Mesendoderm (in vitro differentiated cells): Measurements from ENCODE around the gene EBI3.

Experiments
- DNase-seq: peaks from one replicate; pipeline ENCODE4 v3.0.0; 2013
- H2AK5ac ChIP-seq: 2 replicates; pipeline ENCODE4 v1.6.1; 2013; ENCODE audit warnings: low read length, inconsistent platforms
- H2BK120ac ChIP-seq: 2 replicates; pipeline ENCODE4 v1.6.1; 2013; ENCODE audit warnings: low read depth, mild to moderate bottlenecking, low read length, moderate library complexity, mixed read lengths
- H2BK15ac ChIP-seq: replicated peaks from 2 replicates; pipeline ENCODE4 v1.6.1; 2013; ENCODE audit warnings: low read depth, mild to moderate bottlenecking, moderate library complexity
- H2BK5ac ChIP-seq: 2 replicates; pipeline ENCODE4 v1.6.1; 2013; ENCODE audit warnings: low read length, inconsistent platforms
- H3K18ac ChIP-seq: 2 replicates; pipeline ENCODE4 v1.6.1; 2013; ENCODE audit warnings: mild to moderate bottlenecking, low read length, mixed read lengths
- H3K23ac ChIP-seq: one replicate; pipeline ENCODE4 v1.6.1; 2013; ENCODE audit warnings: low read length
- H3K27ac ChIP-seq: 2 replicates; pipeline ENCODE4 v1.5.1; 2013; ENCODE audit warnings: low read depth, mild to moderate bottlenecking, inconsistent platforms, low read length, moderate library complexity
- H3K27me3 ChIP-seq: 2 replicates; pipeline ENCODE4 v1.6.1; 2013; ENCODE audit warnings: low read length, control low read depth, mild to moderate bottlenecking, inconsistent platforms; ENCODE audit not compliant: insufficient read depth, poor library complexity
- H3K36me3 ChIP-seq: 2 replicates; pipeline ENCODE4 v1.6.1; 2013; ENCODE audit warnings: low read length, inconsistent platforms; ENCODE audit not compliant: control insufficient read depth, insufficient read depth
- H3K4ac ChIP-seq: one replicate; pipeline ENCODE4 v1.6.1; 2013; ENCODE audit warnings: low read depth, mild to moderate bottlenecking, low read length, moderate library complexity
- H3K4me1 ChIP-seq: 2 replicates; pipeline ENCODE4 v1.6.1; 2013; ENCODE audit warnings: low read depth, low read length, inconsistent platforms; ENCODE audit not compliant: control insufficient read depth
- H3K4me2 ChIP-seq: 2 replicates; pipeline ENCODE4 v1.6.1; 2013; ENCODE audit warnings: low read length
- H3K4me3 ChIP-seq: 2 replicates; pipeline ENCODE4 v1.5.1; 2013; ENCODE audit warnings: mild to moderate bottlenecking, low read length
- H3K56ac ChIP-seq: one replicate; pipeline ENCODE4 v1.6.1; 2013; ENCODE audit warnings: low read length
- H3K79me1 ChIP-seq: 2 replicates; pipeline ENCODE4 v1.6.1; 2013; ENCODE audit warnings: low read length, inconsistent platforms
- H3K79me2 ChIP-seq: 2 replicates; pipeline ENCODE4 v1.6.1; 2013; ENCODE audit warnings: mild to moderate bottlenecking, low read length; ENCODE audit not compliant: control insufficient read depth, insufficient read depth
- H3K9ac ChIP-seq: 2 replicates; pipeline ENCODE4 v1.6.1; 2013; ENCODE audit warnings: low read length, inconsistent platforms
- H4K5ac ChIP-seq: one replicate; pipeline ENCODE4 v1.6.1; 2013; ENCODE audit warnings: low read length
- H4K8ac ChIP-seq: one replicate; pipeline ENCODE4 v1.6.1; 2013; ENCODE audit warnings: low read depth, mild to moderate bottlenecking, control low read depth, low read length, moderate library complexity
- whole genome bisulfite sequencing: extraction: QIAGEN DNeasy Blood & Tissue Kit; methylation state at CpG from one replicate; pipeline ENCODE4 v1.1.7; 2013; ENCODE audit warnings: low lambda C conversion rate, missing lambda C conversion rate; ENCODE audit not compliant: insufficient coverage; ENCODE audit errors: extremely low coverage; 5-methylcytosine and 5-hydroxymethylcytosine counted together

EBI3 gene

GRCh38 chr19:4194353-4194752 is 35.0 kb upstream of the EBI3 start:
- Histone ChIP-seq H3K18ac (no peak overlapping the region), H3K4me1 (no peaks in the 10 kb centered on the region), H2BK15ac (no peak overlapping the region), H3K36me3 (no peaks in the 10 kb centered on the region), H3K23ac (no peak overlapping the region), H2BK5ac (no peak overlapping the region), H2BK120ac (no peak overlapping the region), H3K79me2 (no peaks in the 10 kb centered on the region), H3K56ac (no peak overlapping the region), H3K9ac (no peak overlapping the region), H4K5ac (no peak overlapping the region), H3K27me3 (no peaks in the 10 kb centered on the region), H2AK5ac (no peak overlapping the region), H3K4me3 (no peak overlapping the region), H3K27ac (no peak overlapping the region), H4K8ac (no peak overlapping the region), H3K79me1 (no peaks in the 10 kb centered on the region), H3K4me2 (no peak overlapping the region), H3K4ac (no peak overlapping the region)
- DNase-seq = no peak
- no CpG with 5 or more reads among the region's 7 CpGs for WGBS

GRCh38 chr19:4196009-4196408 is 33.3 kb upstream of the EBI3 start:
- no peak overlapping the region for H3K4me3 ChIP-seq
- H2BK120ac ChIP-seq = no peak overlapping the region
- H3K4ac ChIP-seq = no peak overlapping the region
- no peak overlapping the region for H3K18ac ChIP-seq
- no peak overlapping the region for H3K4me2 ChIP-seq
- no peak overlapping the region for H2BK5ac ChIP-seq
- no peaks in the 10 kb centered on the region for H3K79me2 ChIP-seq
- no peak overlapping the region for H4K8ac ChIP-seq
- no peak overlapping the region for H2BK15ac ChIP-seq
- no peak overlapping the region for H2AK5ac ChIP-seq
- WGBS = no CpG with 5 or more reads among the region's 8 CpGs
- no peak overlapping the region for H3K9ac ChIP-seq
- no peaks in the 10 kb centered on the region for H3K4me1 ChIP-seq
- H3K27me3 ChIP-seq = no peaks in the 10 kb centered on the region
- no peaks in the 10 kb centered on the region for H3K36me3 ChIP-seq
- H3K23ac ChIP-seq = no peak overlapping the region
- no peak overlapping the region for H3K27ac ChIP-seq
- H3K56ac ChIP-seq = no peak overlapping the region
- no peak overlapping the region for H4K5ac ChIP-seq
- DNase-seq = no peak
- H3K79me1 ChIP-seq = no peaks in the 10 kb centered on the region

- H3K79me1 ChIP-seq = no peaks in the 10 kb centered on the region
- no peak overlapping the region for H2AK5ac ChIP-seq
- H3K56ac ChIP-seq = no peak overlapping the region
- H3K9ac ChIP-seq = no peak overlapping the region
- no peaks in the 10 kb centered on the region for H3K4me1 ChIP-seq
- H3K18ac ChIP-seq = no peak overlapping the region
- no peak for DNase-seq
- no CpG with 5 or more reads among the region's 22 CpGs for WGBS
- no peak overlapping the region for H3K27ac ChIP-seq
- no peak overlapping the region for H2BK120ac ChIP-seq
- H3K4ac ChIP-seq = no peak overlapping the region
- no peak overlapping the region for H2BK15ac ChIP-seq
- H4K5ac ChIP-seq = no peak overlapping the region
- no peak overlapping the region for H4K8ac ChIP-seq
- no peak overlapping the region for H3K23ac ChIP-seq
- H3K27me3 ChIP-seq = no peaks in the 10 kb centered on the region
- H3K79me2 ChIP-seq = no peaks in the 10 kb centered on the region
- no peaks in the 10 kb centered on the region for H3K36me3 ChIP-seq
- no peak overlapping the region for H3K4me2 ChIP-seq
- no peak overlapping the region for H2BK5ac ChIP-seq
- no peak overlapping the region for H3K4me3 ChIP-seq
Observed at GRCh38 chr19:4196587-4197148, 32.7 kb upstream of the EBI3 start.

GRCh38 chr19:4197228-4197624 is 32.1 kb upstream of the EBI3 start:
- Histone ChIP-seq H3K56ac (no peak overlapping the region), H3K79me1 (no peaks in the 10 kb centered on the region), H4K5ac (no peak overlapping the region), H2BK15ac (no peak overlapping the region), H3K4me1 (no peaks in the 10 kb centered on the region), H3K79me2 (no peaks in the 10 kb centered on the region), H3K4me3 (no peak overlapping the region), H2BK120ac (no peak overlapping the region), H2AK5ac (no peak overlapping the region), H3K9ac (no peak overlapping the region), H3K23ac (no peak overlapping the region), H3K27me3 (no peaks in the 10 kb centered on the region), H3K27ac (no peak overlapping the region), H3K4me2 (no peak overlapping the region), H3K4ac (no peak overlapping the region), H3K36me3 (no peaks in the 10 kb centered on the region), H3K18ac (no peak overlapping the region), H2BK5ac (no peak overlapping the region), H4K8ac (no peak overlapping the region)
- DNase-seq = no peak
- no CpG with 5 or more reads among the region's 5 CpGs for WGBS

GRCh38 chr19:4197625-4198466 is 31.5 kb upstream of the EBI3 start:
- Histone ChIP-seq H3K79me1 (no peaks in the 10 kb centered on the region), H3K9ac (no peak overlapping the region), H3K18ac (no peak overlapping the region), H3K27ac (no peak overlapping the region), H3K4me2 (peak overlapping the region; percentile 34), H2AK5ac (no peak overlapping the region), H3K23ac (no peak overlapping the region), H3K36me3 (no peaks in the 10 kb centered on the region), H2BK5ac (no peak overlapping the region), H4K5ac (no peak overlapping the region), H2BK15ac (no peak overlapping the region), H3K4ac (no peak overlapping the region), H3K4me1 (no peaks in the 10 kb centered on the region), H3K27me3 (no peaks in the 10 kb centered on the region), H2BK120ac (no peak overlapping the region), H3K4me3 (no peak overlapping the region), H4K8ac (no peak overlapping the region), H3K79me2 (no peaks in the 10 kb centered on the region), H3K56ac (peak overlapping the region; percentile 15)
- WGBS = no CpG with 5 or more reads among the region's 70 CpGs
- peak; percentile 59 for DNase-seq
